CD14-positive monocyte (primary cell): Measurements from ENCODE around the gene SCP2. TPM values are rescaled to one million over a fixed set of nuclear protein-coding genes. Genes with fewer than 3 reads are reported as not detected.

Experiments
- DNase-seq, 3 donors: peaks; one replicate each; pipeline ENCODE4 v3.0.0-alpha.2; 2011 to 2022
- H2AFZ ChIP-seq: 2 replicates; pipeline ENCODE4 v1.6.0; 2012; ENCODE audit warnings: mild to moderate bottlenecking, low read depth, low read length, inconsistent platforms; ENCODE audit not compliant: insufficient read depth, poor library complexity, severe bottlenecking
- H3K27ac ChIP-seq, 2 donors: 1 replicate in 1 of 2; 2 replicates in 1 of 2; pipeline ENCODE4 v1.5.1; 2012 to 2013; ENCODE audit warnings: low read length in 2 of 2, control low read depth in 1 of 2, inconsistent platforms in 1 of 2, low read depth in 1 of 2, mild to moderate bottlenecking in 1 of 2
- H3K27me3 ChIP-seq, 2 donors: one replicate each; pipeline versions ENCODE4 v1.6.0 to v1.6.1; 2011 to 2013; ENCODE audit warnings: low read length in 2 of 2; ENCODE audit not compliant: control insufficient read depth in 2 of 2, insufficient read depth in 2 of 2
- H3K36me3 ChIP-seq, 2 donors: replicated peaks in 1 of 2; 1 replicate in 1 of 2; 2 replicates in 1 of 2; pipeline versions ENCODE4 v1.5.1 to v1.6.1; 2012 to 2013; ENCODE audit warnings: low read length in 2 of 2, control low read depth in 1 of 2, inconsistent platforms in 1 of 2, mild to moderate bottlenecking in 1 of 2; ENCODE audit not compliant: insufficient read depth in 2 of 2, control insufficient read depth in 1 of 2
- H3K4me1 ChIP-seq, 2 donors: 1 replicate in 1 of 2; 2 replicates in 1 of 2; pipeline versions ENCODE4 v1.5.1 to v1.6.1; 2012 to 2013; ENCODE audit warnings: low read length in 2 of 2, control low read depth in 1 of 2, inconsistent platforms in 1 of 2, mild to moderate bottlenecking in 1 of 2, moderate library complexity in 1 of 2; ENCODE audit not compliant: insufficient read depth in 2 of 2, control insufficient read depth in 1 of 2
- H3K4me2 ChIP-seq: replicated peaks from 2 replicates; pipeline ENCODE3; 2012; ENCODE audit warnings: low read length, moderate library complexity, mild to moderate bottlenecking; ENCODE audit not compliant: poor library complexity, severe bottlenecking; ENCODE audit errors: extremely low read depth
- H3K4me3 ChIP-seq, 3 experiments: fragments of 200-600 bp in 1 of 3; sonication (generic) in 1 of 3; replicated peaks in 1 of 3; 1 replicate in 2 of 3; 2 replicates in 1 of 3; pipeline ENCODE4 v1.5.1; 2011 to 2013; ENCODE audit warnings: low read length in 3 of 3, mild to moderate bottlenecking in 3 of 3, control low read depth in 2 of 3, low read depth in 2 of 3, inconsistent platforms in 1 of 3, moderate library complexity in 1 of 3
- H3K79me2 ChIP-seq: 2 replicates; pipeline ENCODE4 v1.6.0; 2012; ENCODE audit warnings: mild to moderate bottlenecking, control low read depth, inconsistent platforms, low read length, moderate library complexity; ENCODE audit not compliant: insufficient read depth
- H3K9ac ChIP-seq: 2 replicates; pipeline ENCODE4 v1.6.0; 2017; ENCODE audit warnings: low read length, mild to moderate bottlenecking; ENCODE audit not compliant: insufficient read depth, poor library complexity, severe bottlenecking
- H3K9me3 ChIP-seq, 2 donors: replicated peaks in 1 of 2; 1 replicate in 1 of 2; 2 replicates in 1 of 2; pipeline versions ENCODE4 v1.5.1 to v1.6.1; 2012 to 2013; ENCODE audit warnings: low read length in 2 of 2, control low read depth in 1 of 2; ENCODE audit not compliant: control insufficient read depth in 1 of 2, insufficient read depth in 1 of 2
- H4K20me1 ChIP-seq: 2 replicates; pipeline ENCODE4 v1.6.0; 2012; ENCODE audit warnings: mild to moderate bottlenecking, low read length, control low read depth, moderate library complexity; ENCODE audit not compliant: insufficient read depth
- H3K27ac Mint-ChIP-seq, 7 donors: one replicate each; pipeline ENCODE4 v1.8.0; 2020; ENCODE audit warnings: mild to moderate bottlenecking in 7 of 7, mixed read lengths in 7 of 7, moderate library complexity in 6 of 7, inconsistent platforms in 2 of 7
- H3K27me3 Mint-ChIP-seq, 3 donors: one replicate each; pipeline ENCODE4 v1.8.0; 2021 to 2022; ENCODE audit warnings: low read depth in 3 of 3, mild to moderate bottlenecking in 3 of 3, mixed read lengths in 3 of 3, moderate library complexity in 3 of 3, inconsistent platforms in 1 of 3
- H3K36me3 Mint-ChIP-seq, 2 donors: one replicate each; pipeline ENCODE4 v1.8.0; 2020; ENCODE audit warnings: mixed read lengths in 2 of 2, inconsistent platforms in 1 of 2, mild to moderate bottlenecking in 1 of 2
- H3K4me1 Mint-ChIP-seq: one replicate; pipeline ENCODE4 v1.8.0; 2020; ENCODE audit warnings: mild to moderate bottlenecking, mixed read lengths
- H3K4me3 Mint-ChIP-seq, 2 donors: one replicate each; pipeline ENCODE4 v1.8.0; 2020; ENCODE audit warnings: mild to moderate bottlenecking in 2 of 2, mixed read lengths in 2 of 2, moderate library complexity in 1 of 2
- H3K9me3 Mint-ChIP-seq, 7 donors: one replicate each; pipeline ENCODE4 v1.8.0; 2020 to 2022; ENCODE audit warnings: mixed read lengths in 7 of 7, mild to moderate bottlenecking in 6 of 7, moderate library complexity in 6 of 7, inconsistent platforms in 2 of 7
- WGBS: methylation state at CpG from one replicate; pipeline ENCODE4 v1.1.5; 2013; ENCODE audit warnings: missing lambda C conversion rate; ENCODE audit not compliant: insufficient coverage; 5-methylcytosine and 5-hydroxymethylcytosine counted together
- intact Hi-C, 2 donors: fragments of 100-400 bp; cut with micrococcal nuclease; formaldehyde crosslinking; loops; one replicate each; pipeline versions ENCODE4 v1.15.0 to v1.15.1; 2023
- polyA plus RNA-seq, 3 donors: library from polyadenylated mRNA; depleted of rRNA in 1 of 3; unstranded in 2 of 3; stranded (reverse) in 1 of 3; fragments of 300-500 nt in 2 of 3; fragments of >200 nt in 1 of 3; fragmentation: Illumina TruSeq in 2 of 3; gene quantifications; 1 replicate in 2 of 3; 2 replicates in 1 of 3; pipeline ENCODE4 v1.2.3, GENCODE V29; 2012 to 2021
- TF ChIP-seq, protein P1 (sequence below): fragments of 200-600 bp; IDR thresholded peaks from one replicate; pipeline ENCODE4 v1.8.0; 2022; ENCODE audit warnings: antibody characterized with exemption, mild to moderate bottlenecking

Gene SCP2
- polyA plus RNA-seq, 3 donors = 56.3 to 197 (median 156) TPM

GRCh38 chr1:53015508-53015860 is 88.4 kb downstream of the SCP2 start:
- Histone ChIP-seq H3K4me1 (peaks cover 9 to 20% of the 10 kb centered on the region in 2 donors), H3K27ac (peak overlapping the region in 1 of 2 donors; percentile 76), H3K27me3 (no peaks in the 10 kb centered on the region), H3K4me3 (peak overlapping the region; percentile 52 to 95 (median 93)), H3K79me2 (peaks cover 56% of the 10 kb centered on the region), H2AFZ (peak overlapping the region; percentile 85), H3K9me3 (no peaks in the 10 kb centered on the region), H3K4me2 (peak overlapping the region; percentile 85), H3K9ac (peak overlapping the region; percentile 71), H3K36me3 (peaks cover 0 to 5% of the 10 kb centered on the region in 2 donors), H4K20me1 (peaks cover 6% of the 10 kb centered on the region)
- Mint-ChIP-seq H3K27ac (peak overlapping the region in 4 of 7 donors; percentile 30 to 82 (median 64)), H3K36me3 (peaks cover 13 to 15% of the 10 kb centered on the region in 2 donors), H3K4me1 (peaks cover 25% of the 10 kb centered on the region), H3K27me3 (peaks cover 0 to 2% (median 1%) of the 10 kb centered on the region in 3 donors), H3K9me3 (no peaks in the 10 kb centered on the region), H3K4me3 (peak overlapping the region; percentile 83 to 95)
- TF ChIP-seq, protein P1, sequence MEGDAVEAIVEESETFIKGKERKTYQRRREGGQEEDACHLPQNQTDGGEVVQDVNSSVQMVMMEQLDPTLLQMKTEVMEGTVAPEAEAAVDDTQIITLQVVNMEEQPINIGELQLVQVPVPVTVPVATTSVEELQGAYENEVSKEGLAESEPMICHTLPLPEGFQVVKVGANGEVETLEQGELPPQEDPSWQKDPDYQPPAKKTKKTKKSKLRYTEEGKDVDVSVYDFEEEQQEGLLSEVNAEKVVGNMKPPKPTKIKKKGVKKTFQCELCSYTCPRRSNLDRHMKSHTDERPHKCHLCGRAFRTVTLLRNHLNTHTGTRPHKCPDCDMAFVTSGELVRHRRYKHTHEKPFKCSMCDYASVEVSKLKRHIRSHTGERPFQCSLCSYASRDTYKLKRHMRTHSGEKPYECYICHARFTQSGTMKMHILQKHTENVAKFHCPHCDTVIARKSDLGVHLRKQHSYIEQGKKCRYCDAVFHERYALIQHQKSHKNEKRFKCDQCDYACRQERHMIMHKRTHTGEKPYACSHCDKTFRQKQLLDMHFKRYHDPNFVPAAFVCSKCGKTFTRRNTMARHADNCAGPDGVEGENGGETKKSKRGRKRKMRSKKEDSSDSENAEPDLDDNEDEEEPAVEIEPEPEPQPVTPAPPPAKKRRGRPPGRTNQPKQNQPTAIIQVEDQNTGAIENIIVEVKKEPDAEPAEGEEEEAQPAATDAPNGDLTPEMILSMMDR = no peak
- WGBS = 48% methylated on average over 2 of the region's 3 CpGs
- DNase-seq = no peak
- intact Hi-C loops = no loop called here

- Histone ChIP-seq H3K9ac (no peak overlapping the region), H3K4me3 (no peak overlapping the region), H2AFZ (no peak overlapping the region), H3K9me3 (no peaks in the 10 kb centered on the region), H3K27me3 (no peaks in the 10 kb centered on the region), H3K4me2 (no peak overlapping the region), H3K79me2 (peaks cover 67% of the 10 kb centered on the region), H3K36me3 (peaks cover 0 to 5% of the 10 kb centered on the region in 2 donors), H4K20me1 (peaks cover 6% of the 10 kb centered on the region), H3K27ac (no peak overlapping the region), H3K4me1 (peaks cover 9 to 20% of the 10 kb centered on the region in 2 donors)
- peak overlapping the region in 1 of 2 donors; percentile 44 for H3K4me3 Mint-ChIP-seq
- no peak overlapping the region for H3K27ac Mint-ChIP-seq
- WGBS = no CpG with 5 or more reads among the region's 1 CpG
- peaks cover 15% of the 10 kb centered on the region in 2 donors for H3K36me3 Mint-ChIP-seq
- H3K9me3 Mint-ChIP-seq = no peaks in the 10 kb centered on the region
- H3K27me3 Mint-ChIP-seq = peaks cover 0 to 1% (median 0%) of the 10 kb centered on the region in 3 donors
- peaks cover 25% of the 10 kb centered on the region for H3K4me1 Mint-ChIP-seq
- intact Hi-C loops = no loop called here
- no peak for DNase-seq
- TF ChIP-seq, protein P1 = no peak
These were observed 89.6 kb downstream of the SCP2 start for GRCh38 chr1:53016705-53017104.
